ENCODE results near the gene TXNDC5.

The TXNDC5 gene

DNA sequence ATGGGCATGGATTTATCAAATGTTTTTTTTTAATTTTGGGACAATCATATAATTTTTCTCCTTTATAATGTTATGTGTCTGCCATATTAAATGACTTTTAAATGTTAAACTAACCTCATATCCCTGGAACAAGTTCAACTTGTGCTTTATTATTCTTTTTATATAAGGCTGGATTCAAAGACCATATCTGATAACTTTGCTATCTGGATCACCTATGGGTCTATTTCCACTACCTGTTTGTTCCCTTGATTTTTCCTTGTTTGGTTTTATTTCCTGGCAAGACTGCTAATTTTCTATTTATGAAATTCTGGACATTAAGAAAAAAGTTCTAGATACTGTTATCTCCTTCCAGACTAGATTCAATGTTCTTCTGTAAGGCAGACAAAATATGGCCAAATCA lies 58.8 kb downstream of the TXNDC5 start:
- DNase-seq (ENCODE audit: low spot score): no peak

DNA sequence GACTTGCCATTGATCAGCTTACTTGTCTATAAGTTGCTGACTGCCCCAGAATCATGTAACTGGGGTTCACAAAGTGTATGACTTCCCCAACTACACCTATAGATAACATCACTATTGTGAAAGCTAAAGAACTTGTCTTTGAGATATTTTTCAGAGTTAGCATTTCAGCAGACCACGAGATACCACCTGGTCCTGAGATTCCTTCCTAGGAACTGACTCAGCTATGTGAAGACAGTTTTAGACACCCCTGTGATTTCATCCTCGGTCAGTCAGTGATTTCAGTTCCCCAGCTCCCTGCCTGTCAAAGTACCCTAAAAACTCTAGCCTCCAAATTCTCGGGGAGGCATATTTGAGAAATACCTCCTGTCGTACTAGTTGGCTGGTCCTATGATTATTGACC lies 62.4 kb downstream of the TXNDC5 start:
- DNase-seq (ENCODE audit: low spot score): no peak

- no peak for DNase-seq (ENCODE audit: low spot score)
Observed at GRCh38 chr6:7846966-7847818, 63.4 kb downstream of the TXNDC5 start.

- DNase-seq (ENCODE audit: low spot score): no peak
Observed at GRCh38 chr6:7841781-7842468, 68.7 kb downstream of the TXNDC5 start.

- no peak for DNase-seq (ENCODE audit: low spot score)
Observed at GRCh38 chr6:7836371-7837026, 74.1 kb downstream of the TXNDC5 start.

GRCh38 chr6:7833751-7834070 lies 76.9 kb downstream of the TXNDC5 start:
- DNase-seq (ENCODE audit: low spot score): no peak

DNA sequence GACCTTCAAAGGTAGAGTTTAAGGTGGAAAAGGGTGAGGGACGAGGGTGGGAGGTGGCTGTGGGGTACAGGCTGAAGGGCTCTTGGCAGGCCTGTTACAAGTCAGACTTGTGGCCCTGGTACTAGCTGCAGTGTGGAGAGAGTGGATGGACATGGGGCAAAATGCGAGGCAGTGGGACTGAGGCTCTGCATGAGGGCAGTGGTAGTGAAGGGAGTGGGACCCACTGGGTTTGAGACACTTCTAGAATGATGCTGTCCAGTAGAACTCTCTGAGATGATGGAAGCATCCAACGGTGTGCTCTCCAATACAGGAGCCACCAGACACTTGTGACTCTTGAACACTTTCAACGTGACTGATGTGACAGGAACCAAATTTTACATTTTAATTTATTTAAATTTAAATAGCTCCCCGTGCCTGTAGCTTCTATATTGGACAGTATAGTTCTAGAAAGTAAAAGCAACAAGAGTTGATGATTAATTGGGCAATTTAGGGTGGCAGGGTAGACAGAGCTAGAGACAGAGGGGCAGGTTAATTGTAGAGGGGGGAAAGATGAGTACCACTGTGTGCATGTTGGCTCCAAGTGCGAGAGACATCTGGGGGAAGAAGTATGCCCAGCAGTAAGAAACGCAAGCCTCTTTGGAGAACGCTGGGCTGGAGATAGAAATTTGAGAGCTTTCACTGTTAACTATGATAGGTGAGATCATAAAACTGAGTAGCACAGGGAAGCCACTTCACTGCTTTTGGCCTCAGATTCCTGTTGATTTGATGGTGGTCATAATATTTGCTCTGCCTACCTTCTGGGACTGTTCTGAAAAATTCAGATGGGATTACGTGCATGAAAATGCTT lies 77.5 kb downstream of the TXNDC5 start:
- DNase-seq (ENCODE audit: low spot score): no peak

Data from ecto neural progenitor cell (in vitro differentiated cells).